A549 (cell line): ENCODE results near the gene ATXN10. TPM values are rescaled to one million over a fixed set of nuclear protein-coding genes. Genes with fewer than 3 reads are reported as not detected.

Source experiments
- ATAC-seq, 2 experiments: fragments of 200-7000 bp in 1 of 2; fragments of >200 bp in 1 of 2; cut with Nextera tagmentation in 1 of 2; cut with Tn5 transposase in 1 of 2; 3 replicates each; pipeline versions ENCODE4 v1.8.0 to v1.9.1; 2018 to 2020; ENCODE audit warnings: mild to moderate bottlenecking in 1 of 2, moderate library complexity in 1 of 2
- CTCF ChIA-PET: fragments of 300-600 bp; sonication (Branson Sonifier 250); formaldehyde crosslinking; extraction: SDS; loops from one replicate; lab custom pipeline; 2021; ENCODE audit warnings: antibody characterized with exemption, inconsistent platforms; lab: Yijun Ruan, JAX
- POLR2A ChIA-PET: fragments of 350-600 bp; formaldehyde crosslinking; extraction: SDS; loops from one replicate; lab custom pipeline; 2021; ENCODE audit warnings: antibody characterized with exemption, inconsistent platforms; lab: Yijun Ruan, JAX
- DNase-seq, 2 experiments: peaks; one replicate each; pipeline versions ENCODE4 v3.0.0 to v3.0.0-alpha.2; 2011 to 2016; ENCODE audit warnings: low read depth in 1 of 2, low spot score in 1 of 2
- FAIRE-seq: peaks from 2 replicates; lab custom pipeline; 2011; peaks lifted over from hg19 to GRCh38; lab: Jason Lieb, UNC
- H3K27ac ChIP-seq, 2 experiments: fragments of >200 bp; sonication (Bioruptor Twin); formaldehyde crosslinking; 3 replicates each; pipeline ENCODE4 v1.5.1; 2016 to 2017
- H3K4me1 ChIP-seq: fragments of >200 bp; sonication (Bioruptor Twin); formaldehyde crosslinking; 3 replicates; pipeline ENCODE4 v1.6.1; 2016
- H3K4me2 ChIP-seq: fragments of >200 bp; sonication (Bioruptor Twin); formaldehyde crosslinking; 3 replicates; pipeline ENCODE4 v1.6.1; 2016
- H3K4me3 ChIP-seq: fragments of >200 bp; sonication (Bioruptor Twin); formaldehyde crosslinking; 3 replicates; pipeline ENCODE4 v1.5.1; 2016
- H3K9me3 ChIP-seq: fragments of >200 bp; sonication (Bioruptor Twin); formaldehyde crosslinking; 3 replicates; pipeline ENCODE4 v1.6.1; 2016
- CBX8 ChIP-seq: fragments of 200-600 bp; sonication (generic); IDR thresholded peaks from 2 replicates; pipeline ENCODE4 v1.6.1; 2016
- CEBPB ChIP-seq, 2 experiments: fragments of >200 bp in 1 of 2; sonication (Bioruptor Twin) in 1 of 2; formaldehyde crosslinking in 1 of 2; IDR thresholded peaks; 2 replicates each; pipeline ENCODE4 v1.6.1; 2012 to 2016
- CHD2 ChIP-seq: fragments of 150-350 bp; IDR thresholded peaks from 2 replicates; pipeline ENCODE4 v1.6.1; 2014; ENCODE audit warnings: low read length; ENCODE audit not compliant: partially characterized antibody
- CHD4 ChIP-seq: fragments of 200-600 bp; sonication (generic); IDR thresholded peaks from 2 replicates; pipeline ENCODE4 v1.6.1; 2016; ENCODE audit warnings: antibody characterized with exemption, mild to moderate bottlenecking, borderline replicate concordance
- EHF ChIP-seq: fragments of 250-450 bp; sonication (Bioruptor Pico); IDR thresholded peaks from 2 replicates; pipeline ENCODE4 v1.5.0; 2020; ENCODE audit warnings: mild to moderate bottlenecking
- FOSB ChIP-seq: fragments of 250-450 bp; sonication (Bioruptor Pico); IDR thresholded peaks from 2 replicates; pipeline ENCODE4 v1.5.0; 2020; ENCODE audit warnings: mild to moderate bottlenecking, moderate library complexity
- GATA3 ChIP-seq: IDR thresholded peaks from 2 replicates; pipeline ENCODE4 v1.6.1; 2012; ENCODE audit warnings: borderline replicate concordance
- JUN ChIP-seq, 2 experiments: fragments of >200 bp; sonication (Bioruptor Twin); formaldehyde crosslinking; IDR thresholded peaks; 2 replicates in 1 of 2; 3 replicates in 1 of 2; pipeline ENCODE4 v1.6.1; 2016 to 2017
- MAFK ChIP-seq: fragments of 450-650 bp; IDR thresholded peaks from 2 replicates; pipeline ENCODE4 v1.6.1; 2014; ENCODE audit not compliant: partially characterized antibody
- NR3C1 ChIP-seq: fragments of >200 bp; sonication (Bioruptor Twin); formaldehyde crosslinking; IDR thresholded peaks from 3 replicates; pipeline ENCODE4 v1.6.1; 2017
- PBX3 ChIP-seq: IDR thresholded peaks from 2 replicates; pipeline ENCODE4 v1.6.1; 2012
- RARB ChIP-seq: fragments of 250-450 bp; sonication (Bioruptor Pico); IDR thresholded peaks from 2 replicates; pipeline ENCODE4 v1.8.0; 2021; ENCODE audit warnings: mild to moderate bottlenecking, moderate library complexity
- RFX5 ChIP-seq: fragments of 450-650 bp; IDR thresholded peaks from 2 replicates; pipeline ENCODE4 v1.7.1; 2014; ENCODE audit warnings: antibody characterized with exemption, mild to moderate bottlenecking, moderate library complexity
- RNF2 ChIP-seq: fragments of 200-600 bp; sonication (generic); IDR thresholded peaks from 2 replicates; pipeline ENCODE4 v1.6.1; 2016; ENCODE audit warnings: low read depth, mild to moderate bottlenecking, antibody characterized with exemption, moderate library complexity, borderline replicate concordance
- TFCP2L1 ChIP-seq: fragments of 250-450 bp; sonication (Bioruptor Pico); IDR thresholded peaks from 2 replicates; pipeline ENCODE4 v1.5.0; 2021; ENCODE audit warnings: mild to moderate bottlenecking
- TP53 ChIP-seq: fragments of 250-450 bp; sonication (Bioruptor Pico); IDR thresholded peaks from 2 replicates; pipeline ENCODE4 v1.5.0; 2021; ENCODE audit warnings: mild to moderate bottlenecking, moderate library complexity
- WGBS: methylation state at CpG from one replicate; pipeline ENCODE4 v1.1.6; 2017; ENCODE audit errors: missing lambda C conversion rate; 5-methylcytosine and 5-hydroxymethylcytosine counted together
- polyA plus RNA-seq, 4 experiments: library from polyadenylated mRNA; depleted of rRNA in 3 of 4; stranded (reverse); fragments of >200 nt; fragmentation: RNase III in 1 of 4; extraction: RNeasy Plus Mini Kit Qiagen cat#74134 plus additional on column Dnase treatment in 1 of 4; gene quantifications; 2 replicates in 3 of 4; 3 replicates in 1 of 4; pipeline ENCODE4 v1.2.3, GENCODE V29; 2011 to 2017
- TF ChIP-seq, protein P1 (sequence below): fragments of >200 bp; sonication (Bioruptor Twin); formaldehyde crosslinking; IDR thresholded peaks from 3 replicates; pipeline ENCODE4 v1.5.1; 2016
- TF ChIP-seq, protein P2 (sequence below): fragments of 250-450 bp; sonication (Bioruptor Pico); IDR thresholded peaks from 2 replicates; pipeline ENCODE4 v1.5.0; 2021; ENCODE audit warnings: mild to moderate bottlenecking, moderate library complexity, borderline replicate concordance

ATXN10 gene
- polyA plus RNA-seq, 2 of the 4 experiments (the other 2 are of a cell fraction) = 126 to 281 TPM

GRCh38 chr22:45696227-45696626 is 24.6 kb downstream of the ATXN10 start (continued):
- TF ChIP-seq, protein P1, sequence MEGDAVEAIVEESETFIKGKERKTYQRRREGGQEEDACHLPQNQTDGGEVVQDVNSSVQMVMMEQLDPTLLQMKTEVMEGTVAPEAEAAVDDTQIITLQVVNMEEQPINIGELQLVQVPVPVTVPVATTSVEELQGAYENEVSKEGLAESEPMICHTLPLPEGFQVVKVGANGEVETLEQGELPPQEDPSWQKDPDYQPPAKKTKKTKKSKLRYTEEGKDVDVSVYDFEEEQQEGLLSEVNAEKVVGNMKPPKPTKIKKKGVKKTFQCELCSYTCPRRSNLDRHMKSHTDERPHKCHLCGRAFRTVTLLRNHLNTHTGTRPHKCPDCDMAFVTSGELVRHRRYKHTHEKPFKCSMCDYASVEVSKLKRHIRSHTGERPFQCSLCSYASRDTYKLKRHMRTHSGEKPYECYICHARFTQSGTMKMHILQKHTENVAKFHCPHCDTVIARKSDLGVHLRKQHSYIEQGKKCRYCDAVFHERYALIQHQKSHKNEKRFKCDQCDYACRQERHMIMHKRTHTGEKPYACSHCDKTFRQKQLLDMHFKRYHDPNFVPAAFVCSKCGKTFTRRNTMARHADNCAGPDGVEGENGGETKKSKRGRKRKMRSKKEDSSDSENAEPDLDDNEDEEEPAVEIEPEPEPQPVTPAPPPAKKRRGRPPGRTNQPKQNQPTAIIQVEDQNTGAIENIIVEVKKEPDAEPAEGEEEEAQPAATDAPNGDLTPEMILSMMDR = no peak
- TF ChIP-seq, protein P2, sequence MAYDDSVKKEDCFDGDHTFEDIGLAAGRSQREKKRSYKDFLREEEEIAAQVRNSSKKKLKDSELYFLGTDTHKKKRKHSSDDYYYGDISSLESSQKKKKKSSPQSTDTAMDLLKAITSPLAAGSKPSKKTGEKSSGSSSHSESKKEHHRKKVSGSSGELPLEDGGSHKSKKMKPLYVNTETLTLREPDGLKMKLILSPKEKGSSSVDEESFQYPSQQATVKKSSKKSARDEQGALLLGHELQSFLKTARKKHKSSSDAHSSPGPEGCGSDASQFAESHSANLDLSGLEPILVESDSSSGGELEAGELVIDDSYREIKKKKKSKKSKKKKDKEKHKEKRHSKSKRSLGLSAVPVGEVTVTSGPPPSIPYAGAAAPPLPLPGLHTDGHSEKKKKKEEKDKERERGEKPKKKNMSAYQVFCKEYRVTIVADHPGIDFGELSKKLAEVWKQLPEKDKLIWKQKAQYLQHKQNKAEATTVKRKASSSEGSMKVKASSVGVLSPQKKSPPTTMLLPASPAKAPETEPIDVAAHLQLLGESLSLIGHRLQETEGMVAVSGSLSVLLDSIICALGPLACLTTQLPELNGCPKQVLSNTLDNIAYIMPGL = no peak
- TF ChIP-seq, all 56 proteins: peak for 0

DNA sequence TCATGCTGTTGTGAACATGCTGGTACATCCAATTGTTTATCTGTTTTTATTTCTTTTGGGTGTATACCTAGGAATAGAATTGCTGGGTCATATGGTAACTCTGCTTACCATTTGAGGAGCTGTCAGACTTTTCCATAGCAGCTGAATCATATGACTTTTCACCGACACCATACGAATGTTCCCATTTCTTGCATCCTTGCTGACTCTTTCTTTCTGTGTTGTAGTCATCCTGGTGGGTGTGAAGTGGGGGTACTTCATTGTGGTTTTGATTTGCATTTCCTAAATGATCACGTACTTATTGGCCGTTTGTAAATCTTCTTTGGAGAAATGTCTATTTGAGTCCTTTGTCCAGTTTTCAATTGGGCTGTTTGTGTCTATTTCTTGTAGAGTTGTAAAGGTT is 26.5 kb downstream of the ATXN10 start:
- Histone ChIP-seq H3K4me1 (peaks cover 37% of the 10 kb centered on the region), H3K9me3 (0 out of 3 replicates have a peak, but pooled peaks cover 4% of the 10 kb centered on the region), H3K4me2 (no peak overlapping the region), H3K4me3 (no peak overlapping the region), H3K27ac (peak overlapping the region in 1 of 2 experiments; percentile 12; a peak in 1 of 6 replicates)
- TF ChIP-seq PBX3 = no peak
- no peak for TF ChIP-seq EHF
- no peak for TF ChIP-seq RARB (CRISPR knock-in tag)
- ATAC-seq (no peak), DNase-seq (no peak), FAIRE-seq (no peak)
- WGBS = 91% methylated on average over 4 of the region's 4 CpGs
- CTCF ChIA-PET = interaction anchor here (1.1 kb wide), 1 partner anchor 18 kb away, joined by 3 read pairs; no protein-coding TSS in a partner anchor
- POLR2A ChIA-PET = no interaction called here

DNA sequence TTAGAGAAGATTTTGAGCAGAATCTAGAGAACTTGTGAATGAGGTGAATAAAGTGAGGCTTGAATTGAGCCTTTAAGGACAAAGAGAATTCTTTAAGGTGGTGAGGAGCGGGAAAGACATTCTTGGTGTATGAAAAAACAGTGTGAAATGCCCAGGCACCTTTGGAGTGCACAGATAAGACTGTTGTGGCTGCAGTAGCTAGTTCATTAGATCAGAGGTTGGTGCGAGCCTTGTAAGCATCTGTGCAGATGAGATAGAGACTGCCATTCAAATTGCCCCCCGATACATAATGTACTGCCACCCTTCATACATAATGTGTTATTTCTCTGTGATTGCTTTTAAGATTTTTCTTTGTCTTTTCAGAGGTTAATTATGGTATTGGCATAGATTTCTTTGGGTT is 31.3 kb downstream of the ATXN10 start:
- H3K4me3 ChIP-seq = no peak overlapping the region
- no peaks in the 10 kb centered on the region for H3K9me3 ChIP-seq
- no peak for FAIRE-seq
- peaks cover 66% of the 10 kb centered on the region for H3K4me1 ChIP-seq
- CTCF ChIA-PET = interaction anchor here (1.6 kb wide), 1 partner anchor 126 kb away, joined by 4 read pairs; no protein-coding TSS in a partner anchor
- ATAC-seq = peak in 1 of 2 experiments; percentile 35; a peak in 1 of 6 replicates
- no peak for TF ChIP-seq CBX8
- no peak for DNase-seq
- H3K27ac ChIP-seq = peak overlapping the region in 1 of 2 experiments; percentile 75; a peak in 4 of 6 replicates
- POLR2A ChIA-PET = interaction anchor here (1.5 kb wide), 1 partner anchor 14 kb away, joined by 3 read pairs; no protein-coding TSS in a partner anchor
- 97% methylated on average over 3 of the region's 3 CpGs for WGBS
- H3K4me2 ChIP-seq = no peak overlapping the region

DNA sequence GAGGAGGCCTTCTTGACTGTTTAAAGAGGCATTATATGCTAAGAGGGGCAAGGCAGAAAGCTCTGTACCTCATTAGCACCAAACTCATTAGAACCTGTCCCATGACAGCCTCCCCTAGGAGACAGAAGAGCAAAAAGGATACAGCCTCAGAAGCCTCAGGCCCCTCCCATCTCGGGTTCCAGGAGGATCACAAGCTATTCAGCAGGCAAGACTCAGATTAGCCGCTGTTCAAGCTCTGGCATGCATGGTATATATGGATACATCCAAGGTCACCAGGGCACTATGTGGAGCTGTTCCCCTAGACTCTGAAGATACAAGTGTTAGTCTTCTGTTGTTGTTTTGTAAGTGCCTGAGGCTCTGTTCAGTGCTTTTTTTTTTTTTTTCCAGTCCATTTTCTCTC is 32.1 kb downstream of the ATXN10 start:
- Histone ChIP-seq H3K4me2 (no peak overlapping the region), H3K4me1 (peaks cover 74% of the 10 kb centered on the region), H3K4me3 (no peak overlapping the region), H3K27ac (peak overlapping the region; percentile 19 to 75; a peak in 4 of 6 replicates), H3K9me3 (no peaks in the 10 kb centered on the region)
- ATAC-seq = peak in 1 of 2 experiments; percentile 78; a peak in 3 of 6 replicates
- DNase-seq = no peak
- TF ChIP-seq JUN (IDR thresholded peaks at IDR 0.05) (no peak), MAFK (no peak), GATA3 (no peak), TFCP2L1 (no peak), TP53 (CRISPR knock-in tag) (no peak), CEBPB (IDR thresholded peaks at IDR 0.05) (no peak), CHD4 (no peak), CHD2 (no peak), RFX5 (no peak), FOSB (CRISPR knock-in tag) (no peak), RNF2 (no peak), NR3C1 (no peak), EHF (no peak)
- TF ChIP-seq, protein P2 = no peak
- FAIRE-seq = no peak
- ChIA-PET POLR2A (interaction anchor here (1.5 kb wide), 1 partner anchor 15 kb away, joined by 3 read pairs; no protein-coding TSS in a partner anchor), CTCF (interaction anchor here (1.6 kb wide), 1 partner anchor 126 kb away, joined by 4 read pairs; no protein-coding TSS in a partner anchor)
- 41% methylated on average over 2 of the region's 2 CpGs for WGBS
